Limb (tissue), 2 donors: ENCODE results near the gene GKN1.
A peak's percentile ranks its signal among the peaks of the same experiment; 100 is the strongest.

Source experiments
- DNase-seq, 2 donors: peaks; one replicate each; pipeline ENCODE4 v3.0.0-alpha.2; 2016; ENCODE audit errors: extremely low spot score in 2 of 2

Gene GKN1

GRCh38 chr2:69007169-69007568, 32.7 kb downstream of the GKN1 start:
- DNase-seq, result peak in 1 of 2 donors; percentile 62

GRCh38 chr2:69007603-69008002, 33.2 kb downstream of the GKN1 start:
- no peak for DNase-seq

- no peak for DNase-seq
Observed at GRCh38 chr2:69010437-69011194, 36.2 kb downstream of the GKN1 start.

- no peak for DNase-seq
Observed at GRCh38 chr2:69011611-69012157, 37.2 kb downstream of the GKN1 start.

- peak in 1 of 2 donors; percentile 89 for DNase-seq
Observed at GRCh38 chr2:69012310-69013141, 38.1 kb downstream of the GKN1 start.

GRCh38 chr2:69013142-69013839, 38.9 kb downstream of the GKN1 start, which contains the start of gene ANTXR1:
TSS of gene ANTXR1 (plus strand) at chr2:69013179. CDS start at chr2:69013500, 321 bp downstream.
- DNase-seq, result peak; percentile 85 to 86

GRCh38 chr2:69013840-69014821, 39.7 kb downstream of the GKN1 start:
- peak; percentile 55 to 83 for DNase-seq

- DNase-seq, result no peak
Observed at GRCh38 chr2:69017080-69017479, 42.6 kb downstream of the GKN1 start.

- DNase-seq, result no peak
Observed at GRCh38 chr2:69017835-69018234, 43.4 kb downstream of the GKN1 start.

- DNase-seq, result no peak
Observed at GRCh38 chr2:69018678-69019095, 44.3 kb downstream of the GKN1 start.

- no peak for DNase-seq
Observed at GRCh38 chr2:69020496-69021426, 46.3 kb downstream of the GKN1 start.

- DNase-seq, result no peak
Observed at GRCh38 chr2:69021727-69022126, 47.3 kb downstream of the GKN1 start.

GRCh38 chr2:69022548-69022947, 48.1 kb downstream of the GKN1 start:
- no peak for DNase-seq

GRCh38 chr2:69023236-69023635, 48.8 kb downstream of the GKN1 start:
- DNase-seq, result no peak

- DNase-seq, result no peak
Observed at GRCh38 chr2:69026026-69026425, 51.6 kb downstream of the GKN1 start.

GRCh38 chr2:69026691-69027459, 52.4 kb downstream of the GKN1 start:
- no peak for DNase-seq
